Endothelial cell (in vitro differentiated cells): Measurements from ENCODE around the gene OSBP2. TPM values are rescaled to one million over a fixed set of nuclear protein-coding genes. Genes with fewer than 3 reads are reported as not detected.

ENCODE experiments used
- DNase-seq: peaks from one replicate; pipeline ENCODE4 v3.0.0; 2021; ENCODE audit warnings: low spot score
- H3K27ac Mint-ChIP-seq: one replicate; pipeline ENCODE4 v1.8.0; 2021; ENCODE audit warnings: mixed read lengths, inconsistent platforms; ENCODE audit not compliant: unreplicated experiment
- H3K27me3 Mint-ChIP-seq: one replicate; pipeline ENCODE4 v1.8.0; 2021; ENCODE audit warnings: mild to moderate bottlenecking, moderate library complexity, mixed read lengths, inconsistent platforms; ENCODE audit not compliant: unreplicated experiment
- H3K36me3 Mint-ChIP-seq: one replicate; pipeline ENCODE4 v1.8.0; 2021; ENCODE audit warnings: mild to moderate bottlenecking, low read depth, mixed read lengths, inconsistent platforms; ENCODE audit not compliant: unreplicated experiment
- H3K4me1 Mint-ChIP-seq: one replicate; pipeline ENCODE4 v1.8.0; 2021; ENCODE audit warnings: mild to moderate bottlenecking, mixed read lengths, inconsistent platforms; ENCODE audit not compliant: unreplicated experiment
- H3K4me3 Mint-ChIP-seq: one replicate; pipeline ENCODE4 v1.8.0; 2021; ENCODE audit warnings: mild to moderate bottlenecking, mixed read lengths, inconsistent platforms; ENCODE audit not compliant: unreplicated experiment
- H3K9me3 Mint-ChIP-seq: one replicate; pipeline ENCODE4 v1.8.0; 2021; ENCODE audit warnings: mixed read lengths, inconsistent platforms; ENCODE audit not compliant: unreplicated experiment
- total RNA-seq: library from RNA; stranded (reverse); fragmentation: NEBNext Ultra II Directional; extraction: Animal tissue kit (Norgen Biotek cat#: 25700); gene quantifications from one replicate; pipeline ENCODE4 v1.2.1, GENCODE V29; 2021; ENCODE audit not compliant: unreplicated experiment
- TF ChIP-seq, protein P1 (sequence below): fragments of 200-600 bp; sonication (generic); IDR thresholded peaks from one replicate; pipeline ENCODE4 v1.5.0; 2021; ENCODE audit warnings: antibody characterized with exemption; ENCODE audit not compliant: unreplicated experiment

The OSBP2 gene
- total RNA-seq, 1 donor from 2014 or later: 3.0 TPM

DNA sequence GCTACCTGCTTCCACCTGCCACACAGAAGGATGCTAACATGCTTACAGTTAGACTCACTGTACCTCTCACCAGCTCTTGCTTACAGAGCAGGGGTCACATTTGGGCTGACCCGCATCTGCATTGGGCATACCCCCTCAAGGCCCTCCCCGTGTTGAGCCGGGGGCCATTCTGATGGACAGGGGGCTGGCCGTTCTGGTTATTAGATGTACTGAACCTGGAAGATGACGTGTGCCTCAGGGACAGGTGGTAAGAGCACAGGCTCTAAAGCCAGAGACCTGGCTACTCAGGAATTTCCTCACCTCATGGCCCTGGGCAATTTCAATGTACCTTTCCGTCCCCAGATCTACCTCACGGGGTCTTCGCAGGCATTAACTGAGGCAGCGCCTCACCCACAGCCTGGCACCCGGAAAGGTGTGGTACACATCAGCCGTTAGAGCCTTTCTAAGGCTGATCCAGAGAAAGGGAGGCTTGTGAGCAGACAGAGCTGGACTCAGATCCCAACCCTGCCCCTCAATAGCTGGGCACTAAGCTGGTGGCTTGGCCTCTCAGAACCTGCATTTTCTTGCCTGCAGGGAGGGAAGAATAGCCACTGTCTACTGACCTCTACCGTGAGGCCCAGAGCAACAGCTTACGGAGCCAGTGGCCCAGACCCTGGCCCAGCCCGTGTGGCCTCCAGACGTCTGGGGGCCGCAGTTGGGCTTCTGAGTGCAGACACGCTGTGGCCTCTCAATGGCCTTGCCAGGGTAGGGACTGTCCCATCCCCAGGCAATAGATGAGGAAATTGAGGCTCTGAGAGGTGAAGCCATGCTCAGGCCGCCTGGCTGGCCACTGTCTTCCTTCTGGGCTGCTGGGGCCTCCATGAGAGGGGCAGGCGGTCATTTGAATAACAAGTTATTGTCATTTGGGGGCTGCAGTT lies 173.3 kb downstream of the OSBP2 start:
- Mint-ChIP-seq H3K27me3 (peaks cover 8% of the 10 kb centered on the region), H3K9me3 (no peaks in the 10 kb centered on the region), H3K27ac (no peak overlapping the region), H3K4me1 (peaks cover 11% of the 10 kb centered on the region), H3K36me3 (no peaks in the 10 kb centered on the region), H3K4me3 (no peak overlapping the region)
- TF ChIP-seq, protein P1, sequence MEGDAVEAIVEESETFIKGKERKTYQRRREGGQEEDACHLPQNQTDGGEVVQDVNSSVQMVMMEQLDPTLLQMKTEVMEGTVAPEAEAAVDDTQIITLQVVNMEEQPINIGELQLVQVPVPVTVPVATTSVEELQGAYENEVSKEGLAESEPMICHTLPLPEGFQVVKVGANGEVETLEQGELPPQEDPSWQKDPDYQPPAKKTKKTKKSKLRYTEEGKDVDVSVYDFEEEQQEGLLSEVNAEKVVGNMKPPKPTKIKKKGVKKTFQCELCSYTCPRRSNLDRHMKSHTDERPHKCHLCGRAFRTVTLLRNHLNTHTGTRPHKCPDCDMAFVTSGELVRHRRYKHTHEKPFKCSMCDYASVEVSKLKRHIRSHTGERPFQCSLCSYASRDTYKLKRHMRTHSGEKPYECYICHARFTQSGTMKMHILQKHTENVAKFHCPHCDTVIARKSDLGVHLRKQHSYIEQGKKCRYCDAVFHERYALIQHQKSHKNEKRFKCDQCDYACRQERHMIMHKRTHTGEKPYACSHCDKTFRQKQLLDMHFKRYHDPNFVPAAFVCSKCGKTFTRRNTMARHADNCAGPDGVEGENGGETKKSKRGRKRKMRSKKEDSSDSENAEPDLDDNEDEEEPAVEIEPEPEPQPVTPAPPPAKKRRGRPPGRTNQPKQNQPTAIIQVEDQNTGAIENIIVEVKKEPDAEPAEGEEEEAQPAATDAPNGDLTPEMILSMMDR: no peak
- DNase-seq: no peak

DNA sequence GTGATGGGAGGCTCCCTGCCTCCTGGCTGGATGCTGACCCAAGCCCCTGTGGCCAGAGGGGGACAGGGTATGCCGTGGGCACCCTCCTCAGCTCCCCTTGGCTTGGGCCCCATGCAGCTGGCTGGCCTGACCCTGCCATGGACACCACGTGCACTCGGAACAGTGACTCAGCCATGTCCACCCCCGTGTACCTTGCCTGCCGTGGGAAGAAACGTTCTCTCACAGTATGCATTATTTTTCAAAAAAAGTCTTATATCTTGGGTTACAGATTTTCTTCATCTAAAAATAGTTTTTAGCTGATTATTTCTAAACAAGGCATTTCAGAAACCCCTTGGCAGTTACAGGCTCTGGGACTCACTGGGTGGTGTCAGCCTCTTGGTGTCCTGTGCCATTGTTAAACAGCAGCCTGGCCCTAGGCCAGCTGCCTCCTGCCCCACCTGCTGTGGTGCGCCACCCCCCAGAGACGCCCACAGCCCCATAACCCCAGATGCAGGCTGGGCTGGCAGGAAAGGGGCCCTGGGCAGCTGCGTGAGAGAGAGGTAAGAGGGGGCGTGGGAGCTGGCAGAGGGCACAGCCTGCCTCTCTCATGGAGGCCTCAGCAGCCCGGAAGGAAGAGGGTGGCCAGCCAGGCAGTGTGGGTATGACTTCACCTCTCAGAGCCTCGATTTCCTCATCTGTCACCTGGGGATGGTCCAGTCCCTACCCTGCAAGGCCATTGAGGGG lies 174.2 kb downstream of the OSBP2 start:
- peaks cover 11% of the 10 kb centered on the region for H3K4me1 Mint-ChIP-seq
- no peak for DNase-seq
- no peak overlapping the region for H3K27ac Mint-ChIP-seq
- TF ChIP-seq, protein P1: no peak
- no peak overlapping the region for H3K4me3 Mint-ChIP-seq
- no peaks in the 10 kb centered on the region for H3K9me3 Mint-ChIP-seq
- peaks cover 8% of the 10 kb centered on the region for H3K27me3 Mint-ChIP-seq
- H3K36me3 Mint-ChIP-seq: no peaks in the 10 kb centered on the region

DNA sequence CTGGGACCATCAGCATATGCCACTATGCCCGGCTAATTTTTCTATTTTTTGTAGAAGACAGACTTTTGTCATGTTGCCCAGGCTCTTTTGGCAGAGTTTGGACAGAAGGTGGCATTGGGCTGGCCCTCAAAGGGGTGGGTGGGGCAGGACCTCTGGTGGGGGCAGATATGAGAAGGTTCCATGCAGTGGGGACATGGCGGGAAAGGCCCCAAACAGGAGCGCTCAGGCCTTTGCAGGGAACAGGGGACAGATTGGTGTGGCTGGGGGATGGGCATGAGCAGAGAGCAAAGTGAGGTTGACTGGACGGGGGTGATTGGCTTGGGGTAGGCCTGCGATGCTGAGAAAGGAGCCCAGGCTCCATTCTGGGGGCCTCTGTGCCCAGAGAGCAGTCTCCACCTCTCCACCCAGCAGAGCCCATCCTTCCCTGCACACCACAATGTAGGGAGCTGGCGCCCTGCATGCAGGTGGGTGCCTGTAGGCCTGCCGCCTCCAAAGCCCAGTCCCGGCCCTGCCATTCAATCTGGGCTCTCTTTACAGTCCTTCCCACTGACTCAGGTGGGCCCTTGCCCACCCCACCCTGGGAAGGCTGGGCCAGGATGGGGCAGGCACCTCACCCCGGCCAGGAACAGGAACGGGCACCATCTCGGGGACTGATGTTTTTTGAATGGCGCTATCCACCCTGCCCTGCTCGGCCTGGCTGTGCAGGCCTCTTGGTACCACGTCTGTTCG lies 175.2 kb downstream of the OSBP2 start:
- H3K9me3 Mint-ChIP-seq: no peaks in the 10 kb centered on the region
- H3K27ac Mint-ChIP-seq: no peak overlapping the region
- TF ChIP-seq, protein P1: no peak
- peaks cover 11% of the 10 kb centered on the region for H3K4me1 Mint-ChIP-seq
- no peak overlapping the region for H3K4me3 Mint-ChIP-seq
- no peak for DNase-seq
- H3K36me3 Mint-ChIP-seq: no peaks in the 10 kb centered on the region
- peaks cover 12% of the 10 kb centered on the region for H3K27me3 Mint-ChIP-seq

DNA sequence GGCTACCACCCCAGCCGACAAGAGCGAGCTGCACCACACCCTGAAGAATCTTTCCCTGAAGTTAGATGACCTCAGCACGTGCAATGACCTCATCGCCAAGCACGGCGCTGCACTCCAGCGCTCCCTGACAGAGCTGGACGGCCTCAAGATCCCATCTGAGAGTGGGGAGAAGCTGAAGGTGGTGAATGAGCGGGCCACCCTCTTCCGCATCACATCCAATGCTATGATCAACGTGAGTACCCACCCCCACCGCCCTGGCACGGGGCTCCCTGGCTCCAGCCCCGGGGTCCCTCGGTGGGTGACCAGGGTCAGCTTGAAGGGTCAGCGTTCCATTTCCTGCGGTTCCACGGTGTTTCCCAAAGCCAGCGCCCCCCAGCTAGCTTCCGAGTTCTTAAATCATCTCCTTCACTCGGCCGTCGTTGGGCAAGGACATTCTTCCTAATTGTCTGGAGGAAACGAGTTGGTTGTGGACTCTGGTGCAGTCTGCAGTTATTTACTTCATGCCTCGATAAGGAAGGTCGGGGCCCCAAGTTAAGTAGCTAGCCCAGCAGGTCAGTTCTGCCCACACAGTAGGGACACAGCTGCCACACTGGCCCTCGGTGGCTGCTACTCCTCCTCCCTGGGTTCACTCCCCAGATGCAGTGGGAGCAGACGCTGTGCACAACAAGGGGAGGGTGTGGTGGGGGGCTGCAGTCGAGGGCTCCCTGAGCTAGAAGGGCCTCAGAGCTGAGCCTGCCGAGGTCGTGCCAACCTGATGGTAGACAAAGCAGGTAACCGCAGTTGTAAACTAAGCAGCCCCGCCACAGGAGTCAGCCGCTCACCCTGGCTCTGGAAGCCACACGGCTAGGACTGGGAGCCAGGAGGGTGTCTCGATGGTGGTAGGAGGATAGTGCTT lies 176.0 kb downstream of the OSBP2 start:
- H3K4me1 Mint-ChIP-seq: peaks cover 11% of the 10 kb centered on the region
- no peak for DNase-seq
- TF ChIP-seq, protein P1: no peak
- peaks cover 12% of the 10 kb centered on the region for H3K27me3 Mint-ChIP-seq
- H3K4me3 Mint-ChIP-seq: no peak overlapping the region
- no peaks in the 10 kb centered on the region for H3K36me3 Mint-ChIP-seq
- no peaks in the 10 kb centered on the region for H3K9me3 Mint-ChIP-seq
- H3K27ac Mint-ChIP-seq: no peak overlapping the region
